Measurements from ENCODE around the gene RNH1. TPM values are rescaled to one million over a fixed set of nuclear protein-coding genes. Genes with fewer than 3 reads are reported as not detected.

The RNH1 gene
- total RNA-seq, 1 donor from 2014 or later: 649 TPM

DNA sequence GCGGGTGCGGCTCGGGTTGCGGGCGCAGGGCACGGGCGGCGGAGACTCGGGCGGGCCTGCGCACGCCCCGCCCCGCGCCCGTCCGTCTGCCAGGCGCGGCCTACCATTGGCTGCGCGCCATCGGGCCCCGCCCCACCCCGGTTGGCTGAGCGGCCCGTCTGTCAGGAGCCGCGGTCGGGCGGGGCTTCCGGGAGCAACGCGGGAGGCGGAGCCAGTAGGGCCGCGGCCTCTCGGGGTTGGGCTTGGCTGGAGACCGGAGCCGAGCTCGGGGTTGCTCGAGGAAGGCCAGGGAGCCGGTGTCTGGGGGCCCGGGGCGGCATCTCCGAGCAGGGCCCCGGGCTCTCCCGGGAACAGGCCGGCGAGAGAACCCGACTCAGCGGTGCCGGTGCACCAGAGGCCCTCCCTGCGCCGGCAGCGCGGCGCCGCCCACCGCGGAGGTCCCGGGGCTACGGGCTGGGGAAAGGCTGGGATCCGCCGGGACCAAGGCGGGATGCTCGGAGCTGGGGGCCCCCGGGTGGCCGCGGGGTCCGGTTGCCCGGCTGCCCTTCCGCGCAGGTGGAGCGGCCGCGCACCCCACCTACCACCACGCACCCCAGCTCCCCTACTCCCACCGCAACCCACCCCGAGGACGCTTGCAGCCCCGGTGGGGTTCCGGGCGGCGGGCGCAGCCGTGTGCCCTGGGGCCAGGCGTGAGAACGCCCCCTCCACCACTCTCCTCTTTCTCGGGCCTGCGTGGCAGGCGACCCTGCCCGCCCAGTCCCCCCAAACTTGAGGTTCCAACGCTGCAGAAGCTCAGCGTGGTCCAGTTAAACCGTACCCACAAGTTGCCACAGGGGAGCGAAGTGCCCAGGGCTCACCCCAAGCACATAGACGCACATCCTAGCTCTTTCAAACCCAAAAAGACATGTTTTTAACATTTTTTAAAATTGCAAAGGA, 28.7 kb upstream of the RNH1 start, which contains the start of gene HRAS:
Gene HRAS, minus strand, starts transcription at position 58 of the 936 bp plus-strand sequence.
- peak within 1 kb of the TSS; percentile 63 to 64 for H3K27ac ChIP-seq
- intact Hi-C loops (cut with DNase I): loop anchor here (1.0 to 2.0 kb wide), 4 partner anchors 25 to 41 kb away; partner anchors contain the start of genes LMNTD2, PHRF1, RASSF7 and RNH1
- no peaks in the 10 kb centered on the region for H3K9me3 ChIP-seq
- DNase-seq (ENCODE audit: low spot score in 2 of 2): peak; percentile 72 to 96
- H3K36me3 ChIP-seq: peaks cover 23 to 27% of the 10 kb centered on the region in 2 donors
- H3K4me3 ChIP-seq: peak within 1 kb of the TSS; percentile 92 to 94
- peaks cover 13 to 26% of the 10 kb centered on the region in 2 donors for H3K4me1 ChIP-seq
- H3K27me3 ChIP-seq: no peaks in the 10 kb centered on the region
- no peak for TF ChIP-seq CTCF (IDR thresholded peaks at IDR 0.05)

GRCh38 chr11:535210-535518, 28.1 kb upstream of the RNH1 start:
- intact Hi-C loops (cut with DNase I): loop anchor here (1.0 to 2.0 kb wide), 4 partner anchors 25 to 41 kb away; partner anchors contain the start of genes LMNTD2, PHRF1, RASSF7 and RNH1
- Histone ChIP-seq H3K27ac (peak overlapping the region in 1 of 2 donors; percentile 34), H3K4me3 (peak overlapping the region; percentile 92 to 94), H3K36me3 (peaks cover 23 to 27% of the 10 kb centered on the region in 2 donors), H3K4me1 (peaks cover 13 to 26% of the 10 kb centered on the region in 2 donors), H3K27me3 (no peaks in the 10 kb centered on the region), H3K9me3 (no peaks in the 10 kb centered on the region)
- no peak for TF ChIP-seq CTCF (IDR thresholded peaks at IDR 0.05)
- DNase-seq (ENCODE audit: low spot score in 2 of 2): no peak

DNA sequence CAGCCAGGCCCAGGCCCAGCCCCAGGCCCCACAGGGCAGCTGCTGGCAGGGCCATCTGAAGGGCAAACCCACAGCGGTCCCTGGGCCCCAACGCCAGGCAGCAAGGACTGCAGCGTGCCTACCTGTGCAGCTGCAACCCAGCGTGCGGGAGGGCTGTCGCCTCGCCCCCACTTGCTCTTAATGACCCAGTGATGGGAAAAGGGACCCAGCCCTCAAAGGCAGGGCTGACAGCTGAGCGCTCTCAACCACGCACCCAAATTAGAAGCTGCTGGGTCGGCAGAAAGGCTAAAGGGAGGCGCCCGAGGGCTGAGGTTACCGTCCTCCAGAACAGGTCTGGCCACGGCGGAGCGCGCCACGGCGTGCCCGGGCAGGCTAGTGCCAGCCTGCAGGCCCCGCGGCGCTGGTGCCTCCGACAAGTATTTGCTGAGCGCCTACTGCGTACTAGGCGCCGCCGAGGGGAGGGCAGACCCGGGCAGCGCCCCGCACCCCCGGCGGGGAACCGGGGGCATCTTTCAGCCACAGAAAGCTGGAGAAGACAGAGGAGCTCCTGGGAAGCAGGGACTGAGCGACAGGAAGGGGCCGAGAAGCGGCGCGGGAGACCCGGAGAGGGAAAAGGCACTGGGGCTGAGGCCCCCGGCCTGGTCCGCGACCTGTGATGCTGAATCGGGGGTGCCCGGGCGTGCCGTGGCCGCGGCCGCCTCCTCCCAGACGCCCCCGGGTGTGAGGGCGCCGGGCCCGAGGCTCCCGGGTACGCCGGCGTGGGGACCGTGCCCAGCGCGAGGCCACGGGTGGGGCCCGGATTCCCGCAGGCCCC, 27.6 kb upstream of the RNH1 start:
- no peak for TF ChIP-seq CTCF (IDR thresholded peaks at IDR 0.05)
- Histone ChIP-seq H3K36me3 (peaks cover 23 to 27% of the 10 kb centered on the region in 2 donors), H3K27ac (peak overlapping the region; percentile 3 to 34), H3K4me1 (peaks cover 13 to 26% of the 10 kb centered on the region in 2 donors), H3K4me3 (peak overlapping the region; percentile 92 to 94), H3K27me3 (no peaks in the 10 kb centered on the region), H3K9me3 (no peaks in the 10 kb centered on the region)
- DNase-seq (ENCODE audit: low spot score in 2 of 2): no peak
- intact Hi-C loops (cut with DNase I): loop anchor here (1.0 to 2.0 kb wide), 4 partner anchors 26 to 42 kb away; partner anchors contain the start of genes LMNTD2, PHRF1, RASSF7 and RNH1

DNA sequence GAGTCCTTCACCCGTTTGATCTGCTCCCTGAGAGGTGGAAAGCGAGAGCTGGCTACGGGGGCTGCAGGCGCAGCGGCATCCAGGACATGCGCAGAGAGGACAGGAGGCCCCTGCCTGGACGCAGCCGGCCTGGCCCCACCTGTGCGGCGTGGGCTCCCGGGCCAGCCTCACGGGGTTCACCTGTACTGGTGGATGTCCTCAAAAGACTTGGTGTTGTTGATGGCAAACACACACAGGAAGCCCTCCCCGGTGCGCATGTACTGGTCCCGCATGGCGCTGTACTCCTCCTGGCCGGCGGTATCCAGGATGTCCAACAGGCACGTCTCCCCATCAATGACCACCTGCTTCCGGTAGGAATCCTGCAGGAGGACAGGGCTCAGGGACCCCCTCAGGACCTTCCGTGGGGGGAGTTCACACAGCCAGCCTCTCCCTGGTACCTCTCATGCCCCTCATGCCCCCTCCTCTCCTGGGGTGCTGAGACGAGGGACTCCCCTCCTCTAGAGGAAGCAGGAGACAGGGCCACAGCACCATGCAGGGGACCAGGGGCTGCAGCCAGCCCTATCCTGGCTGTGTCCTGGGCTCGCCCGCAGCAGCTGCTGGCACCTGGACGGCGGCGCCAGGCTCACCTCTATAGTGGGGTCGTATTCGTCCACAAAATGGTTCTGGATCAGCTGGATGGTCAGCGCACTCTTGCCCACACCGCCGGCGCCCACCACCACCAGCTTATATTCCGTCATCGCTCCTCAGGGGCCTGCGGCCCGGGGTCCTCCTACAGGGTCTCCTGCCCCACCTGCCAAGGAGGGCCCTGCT, 26.7 kb upstream of the RNH1 start:
- Histone ChIP-seq H3K27ac (no peak overlapping the region), H3K4me3 (peak overlapping the region; percentile 92 to 94), H3K9me3 (no peaks in the 10 kb centered on the region), H3K27me3 (no peaks in the 10 kb centered on the region), H3K4me1 (peaks cover 13 to 26% of the 10 kb centered on the region in 2 donors), H3K36me3 (peaks cover 23 to 27% of the 10 kb centered on the region in 2 donors)
- DNase-seq (ENCODE audit: low spot score in 2 of 2): no peak
- no peak for TF ChIP-seq CTCF (IDR thresholded peaks at IDR 0.05)
- intact Hi-C loops (cut with DNase I): loop anchor here (2.0 kb wide), 1 partner anchor 35 kb away; no protein-coding TSS in a partner anchor
